ENCODE measurements around the gene NME3.

DNA sequence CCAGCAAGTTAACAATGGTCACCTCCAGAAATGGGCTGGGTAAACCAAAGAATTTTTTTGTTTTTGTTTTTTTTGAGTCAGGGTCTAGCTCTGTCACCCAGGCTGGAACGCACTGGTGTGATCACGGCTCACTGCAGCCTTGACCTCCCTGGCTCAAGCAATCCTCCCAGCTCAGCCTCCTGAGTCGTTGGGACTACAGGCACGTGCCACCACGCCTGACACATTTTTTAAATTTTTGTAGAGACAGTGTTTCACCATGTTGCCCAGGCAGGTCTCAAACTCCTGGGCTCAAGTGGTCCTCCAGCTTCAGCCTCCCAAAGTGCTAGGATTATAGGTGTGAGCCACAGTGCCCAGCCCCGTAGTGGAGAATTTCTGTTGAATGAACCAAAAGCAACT, 9.3 kb upstream of the NME3 start:
- TF ChIP-seq GATA2 (IDR thresholded peaks at IDR 0.05; ENCODE audit: low read depth, low read length) (no peak), GATA3 (IDR thresholded peaks at IDR 0.05; ENCODE audit: low read depth, low read length) (no peak)
